Activated CD8-positive, alpha-beta T cell treated with anti-CD3 and anti-CD28 coated beads for 36 hours (primary cell): ENCODE results near the gene STPG1. TPM values are rescaled to one million over a fixed set of nuclear protein-coding genes. Genes with fewer than 3 reads are reported as not detected.

Experiments used
- ATAC-seq: fragments of 200-7000 bp; cut with Tn5 transposase; one replicate; pipeline ENCODE4 v1.10.0; 2021; ENCODE audit warnings: mild to moderate bottlenecking, moderate library complexity
- CTCF ChIA-PET: fragments of 350-600 bp; sonication (Branson Sonifier 250); formaldehyde crosslinking; loops from one replicate; lab custom pipeline; 2021; ENCODE audit warnings: antibody characterized with exemption; lab: Charles Lee
- POLR2A ChIA-PET: fragments of 350-600 bp; sonication (Branson Sonifier 250); formaldehyde crosslinking; loops from one replicate; lab custom pipeline; 2021; ENCODE audit warnings: antibody characterized with exemption; lab: Charles Lee
- DNase-seq: peaks from one replicate; pipeline ENCODE4 v3.0.0-alpha.2; 2020
- H3K27ac Mint-ChIP-seq: one replicate; pipeline ENCODE4 v1.8.0; 2021; ENCODE audit warnings: mild to moderate bottlenecking, mixed read lengths
- H3K27me3 Mint-ChIP-seq: one replicate; pipeline ENCODE4 v1.8.0; 2021; ENCODE audit warnings: mixed read lengths
- H3K36me3 Mint-ChIP-seq: one replicate; pipeline ENCODE4 v1.8.0; 2021; ENCODE audit warnings: low read depth, mixed read lengths
- H3K4me1 Mint-ChIP-seq: one replicate; pipeline ENCODE4 v1.8.0; 2021; ENCODE audit warnings: low read depth, mixed read lengths
- H3K4me3 Mint-ChIP-seq: one replicate; pipeline ENCODE4 v1.8.0; 2021; ENCODE audit warnings: mild to moderate bottlenecking, moderate library complexity, mixed read lengths
- H3K9me3 Mint-ChIP-seq: one replicate; pipeline ENCODE4 v1.8.0; 2021; ENCODE audit warnings: mixed read lengths
- intact Hi-C: fragments of 100-400 bp; cut with micrococcal nuclease; formaldehyde crosslinking; loops from one replicate; pipeline ENCODE4 v1.10.0; 2022
- total RNA-seq, 2 experiments: library from RNA; stranded (reverse); gene quantifications; one replicate each; pipeline ENCODE4 v1.2.3, GENCODE V29; 2021
- TF ChIP-seq, protein P1 (sequence below): fragments of 200-600 bp; IDR thresholded peaks from one replicate; pipeline ENCODE4 v1.8.0; 2022; ENCODE audit warnings: antibody characterized with exemption, mild to moderate bottlenecking

The STPG1 gene
- total RNA-seq, 2 experiments from 2014 or later = 5.6 to 6.3 TPM

DNA sequence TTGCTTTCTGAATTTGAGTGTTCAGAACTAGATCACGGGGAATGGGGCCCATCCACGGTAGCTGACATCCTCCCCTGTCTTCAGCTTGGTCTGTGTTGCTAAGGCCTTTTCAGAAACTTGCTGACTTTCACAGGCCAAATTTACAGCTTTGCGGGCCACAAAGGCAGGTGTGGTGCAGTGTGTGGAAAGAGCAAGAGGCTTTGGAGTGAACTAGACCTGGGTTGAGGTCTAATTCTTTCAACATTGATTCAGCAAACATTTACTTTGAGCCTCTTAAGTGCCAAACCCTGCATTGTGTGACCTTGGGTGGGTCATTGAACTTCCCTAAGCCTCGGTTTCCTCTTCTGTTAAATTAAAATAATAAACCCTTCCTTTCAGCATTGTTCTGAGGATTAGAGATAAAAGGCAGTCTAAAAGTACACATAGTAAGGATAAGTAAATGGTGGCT is 24.3 kb downstream of the STPG1 start:
- DNase-seq (no peak), ATAC-seq (no peak)
- ChIA-PET POLR2A (no interaction called here), CTCF (interaction anchor here (6.0 kb wide), 1 partner anchor 190 kb away, joined by 137 read pairs; no protein-coding TSS in a partner anchor)
- Mint-ChIP-seq H3K4me3 (no peak overlapping the region), H3K4me1 (peaks cover 56% of the 10 kb centered on the region), H3K9me3 (no peaks in the 10 kb centered on the region), H3K27ac (no peak overlapping the region), H3K36me3 (peaks cover 2% of the 10 kb centered on the region), H3K27me3 (no peaks in the 10 kb centered on the region)
- intact Hi-C loops = no loop called here
- TF ChIP-seq, protein P1, sequence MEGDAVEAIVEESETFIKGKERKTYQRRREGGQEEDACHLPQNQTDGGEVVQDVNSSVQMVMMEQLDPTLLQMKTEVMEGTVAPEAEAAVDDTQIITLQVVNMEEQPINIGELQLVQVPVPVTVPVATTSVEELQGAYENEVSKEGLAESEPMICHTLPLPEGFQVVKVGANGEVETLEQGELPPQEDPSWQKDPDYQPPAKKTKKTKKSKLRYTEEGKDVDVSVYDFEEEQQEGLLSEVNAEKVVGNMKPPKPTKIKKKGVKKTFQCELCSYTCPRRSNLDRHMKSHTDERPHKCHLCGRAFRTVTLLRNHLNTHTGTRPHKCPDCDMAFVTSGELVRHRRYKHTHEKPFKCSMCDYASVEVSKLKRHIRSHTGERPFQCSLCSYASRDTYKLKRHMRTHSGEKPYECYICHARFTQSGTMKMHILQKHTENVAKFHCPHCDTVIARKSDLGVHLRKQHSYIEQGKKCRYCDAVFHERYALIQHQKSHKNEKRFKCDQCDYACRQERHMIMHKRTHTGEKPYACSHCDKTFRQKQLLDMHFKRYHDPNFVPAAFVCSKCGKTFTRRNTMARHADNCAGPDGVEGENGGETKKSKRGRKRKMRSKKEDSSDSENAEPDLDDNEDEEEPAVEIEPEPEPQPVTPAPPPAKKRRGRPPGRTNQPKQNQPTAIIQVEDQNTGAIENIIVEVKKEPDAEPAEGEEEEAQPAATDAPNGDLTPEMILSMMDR = no peak

DNA sequence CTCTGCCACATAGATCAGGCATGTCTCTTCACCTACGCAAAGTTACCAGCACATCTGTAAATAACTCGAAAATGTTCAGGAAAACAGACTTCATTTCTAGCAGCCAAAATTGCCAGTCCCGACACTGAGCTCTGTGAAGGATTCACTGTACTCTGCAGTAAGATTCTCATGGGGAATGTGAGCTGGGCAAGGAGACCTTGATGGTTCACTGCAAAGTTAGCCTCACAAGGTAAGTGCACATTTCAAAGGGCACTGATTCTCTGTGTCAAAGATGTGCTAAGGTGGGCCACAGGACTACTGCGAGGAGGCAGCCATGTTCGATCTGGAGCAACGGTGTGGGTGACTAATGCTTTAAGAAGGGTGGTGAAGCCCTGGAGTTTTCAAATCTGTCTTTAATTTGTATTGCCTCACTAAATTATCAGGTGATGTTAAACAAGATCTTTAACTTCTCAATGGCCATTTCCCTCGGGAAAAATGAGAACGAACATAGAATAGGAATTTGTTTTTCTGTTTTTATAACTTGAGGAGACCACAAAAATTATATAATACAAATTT is 25.2 kb downstream of the STPG1 start:
- TF ChIP-seq, protein P1 = no peak
- POLR2A ChIA-PET = interaction anchor here (0.8 kb wide), 1 partner anchor 174 kb away, joined by 3 read pairs; no protein-coding TSS in a partner anchor
- H3K9me3 Mint-ChIP-seq = no peaks in the 10 kb centered on the region
- H3K4me3 Mint-ChIP-seq = no peak overlapping the region
- H3K4me1 Mint-ChIP-seq = peaks cover 54% of the 10 kb centered on the region
- DNase-seq (no peak), ATAC-seq (no peak)
- H3K27me3 Mint-ChIP-seq = no peaks in the 10 kb centered on the region
- no peak overlapping the region for H3K27ac Mint-ChIP-seq
- CTCF ChIA-PET = interaction anchor here (2.6 to 6.0 kb wide), 2 partner anchors 189 to 199 kb away, joined by 15 to 137 read pairs; no protein-coding TSS in a partner anchor
- peaks cover 2% of the 10 kb centered on the region for H3K36me3 Mint-ChIP-seq
- intact Hi-C loops = no loop called here

DNA sequence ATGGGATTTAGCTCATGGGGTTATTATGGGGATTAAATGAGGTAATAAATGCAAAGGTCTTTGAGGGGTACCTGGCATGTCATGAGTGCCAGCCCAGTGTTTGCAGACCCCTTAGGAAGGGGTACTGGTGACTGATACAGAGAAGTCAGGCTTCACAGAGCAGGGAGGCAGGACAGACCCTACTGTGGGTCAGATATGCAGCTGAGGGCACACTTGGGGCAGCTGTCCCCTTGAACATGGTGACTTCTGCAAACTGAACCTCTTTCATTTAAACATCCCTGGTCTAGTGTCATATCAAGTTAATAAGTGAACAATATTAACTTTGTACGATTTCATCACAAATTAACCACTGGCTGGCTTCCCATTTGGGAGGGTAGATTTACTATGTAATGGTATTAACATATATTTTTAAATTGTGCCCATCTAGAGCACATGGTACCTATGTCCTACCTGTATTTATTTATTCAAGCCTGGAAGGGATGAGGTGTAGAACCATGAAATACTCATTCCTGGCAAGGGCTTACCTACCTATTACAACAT is 25.9 kb downstream of the STPG1 start:
- H3K9me3 Mint-ChIP-seq = no peaks in the 10 kb centered on the region
- CTCF ChIA-PET = interaction anchor here (1.0 to 6.0 kb wide), 4 partner anchors 183 to 199 kb away, joined by 4 to 137 read pairs (median 24); no protein-coding TSS in a partner anchor
- intact Hi-C loops = no loop called here
- H3K4me1 Mint-ChIP-seq = peaks cover 47% of the 10 kb centered on the region
- POLR2A ChIA-PET = interaction anchor here (0.8 to 1.2 kb wide), 2 partner anchors 174 to 184 kb away, joined by 3 read pairs; no protein-coding TSS in a partner anchor
- ATAC-seq (no peak), DNase-seq (no peak)
- H3K36me3 Mint-ChIP-seq = peaks cover 5% of the 10 kb centered on the region
- no peaks in the 10 kb centered on the region for H3K27me3 Mint-ChIP-seq
- no peak overlapping the region for H3K27ac Mint-ChIP-seq
- H3K4me3 Mint-ChIP-seq = no peak overlapping the region
- TF ChIP-seq, protein P1 = no peak

DNA sequence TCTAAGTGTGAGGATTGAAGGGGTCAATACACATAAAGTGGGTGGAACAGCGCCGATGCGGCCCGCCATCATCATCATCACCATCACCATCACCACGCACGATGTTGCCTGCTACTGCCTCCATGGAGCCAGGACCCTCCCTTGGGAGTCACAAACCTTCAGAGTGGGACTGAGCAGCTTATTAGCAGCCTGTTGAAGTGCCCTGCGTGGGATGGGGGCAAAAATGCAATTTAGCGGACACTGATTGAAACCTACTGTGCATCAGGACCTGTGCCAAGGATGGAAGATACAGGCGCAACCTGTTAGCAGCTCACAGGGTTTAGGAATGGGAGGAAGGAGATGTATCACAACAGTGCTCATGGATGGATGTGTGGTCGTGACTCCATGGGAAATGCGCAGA is 26.7 kb downstream of the STPG1 start:
- TF ChIP-seq, protein P1 = no peak
- ChIA-PET POLR2A (interaction anchor here (1.2 kb wide), 1 partner anchor 183 kb away, joined by 3 read pairs; no protein-coding TSS in a partner anchor), CTCF (interaction anchor here (1.0 to 6.0 kb wide), 5 partner anchors 64 to 200 kb away, joined by 4 to 137 read pairs (median 15); no protein-coding TSS in a partner anchor)
- Mint-ChIP-seq H3K9me3 (no peaks in the 10 kb centered on the region), H3K4me1 (peaks cover 39% of the 10 kb centered on the region), H3K27me3 (no peaks in the 10 kb centered on the region), H3K36me3 (peaks cover 5% of the 10 kb centered on the region), H3K27ac (no peak overlapping the region), H3K4me3 (no peak overlapping the region)
- DNase-seq (no peak), ATAC-seq (no peak)
- intact Hi-C loops = no loop called here

DNA sequence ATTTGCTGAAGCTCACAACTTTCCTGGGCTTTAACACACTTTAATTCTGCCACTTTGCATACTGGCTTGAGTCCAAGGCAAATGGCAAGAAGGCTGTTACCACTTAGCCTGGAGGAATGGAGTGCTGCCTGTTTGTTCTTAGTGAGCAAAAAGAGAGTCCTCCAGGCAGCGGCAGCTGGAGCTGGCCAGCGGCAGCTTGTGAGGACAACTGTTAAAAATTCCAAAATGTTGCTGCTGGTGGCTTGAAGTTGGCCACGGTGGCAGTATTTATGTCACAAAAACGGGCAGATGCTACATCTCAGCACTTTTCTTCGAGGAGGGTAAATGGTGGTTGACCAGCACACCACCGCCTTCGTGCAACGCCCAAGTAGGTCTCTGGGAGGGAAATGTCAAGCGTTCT is 27.3 kb downstream of the STPG1 start:
- POLR2A ChIA-PET = no interaction called here
- intact Hi-C loops = no loop called here
- no peak for ATAC-seq

More for the DNA sequence above, 27.3 kb downstream of the STPG1 start:
- Mint-ChIP-seq H3K27ac (no peak overlapping the region), H3K9me3 (no peaks in the 10 kb centered on the region), H3K36me3 (peaks cover 5% of the 10 kb centered on the region), H3K27me3 (no peaks in the 10 kb centered on the region), H3K4me1 (peaks cover 32% of the 10 kb centered on the region), H3K4me3 (no peak overlapping the region)
- no peak for DNase-seq
- TF ChIP-seq, protein P1 = no peak
- CTCF ChIA-PET = interaction anchor here (0.9 to 6.0 kb wide), 14 partner anchors 17 to 236 kb away, joined by 3 to 137 read pairs (median 6); partner anchors contain the start of genes GRHL3, IFNLR1 and STPG1
